H1 (cell line): Measurements from ENCODE around the gene COL5A2. TPM values are rescaled to one million over a fixed set of nuclear protein-coding genes. Genes with fewer than 3 reads are reported as not detected.

Experiments
- CTCF ChIA-PET: fragments of 300-600 bp; sonication (Branson Sonifier 250); formaldehyde crosslinking; loops from one replicate; lab custom pipeline; 2021; ENCODE audit not compliant: partially characterized antibody; lab: Charles Lee
- POLR2A ChIA-PET: fragments of 300-600 bp; sonication (Branson Sonifier 250); formaldehyde crosslinking; loops from one replicate; lab custom pipeline; 2021; ENCODE audit warnings: inconsistent platforms; ENCODE audit not compliant: partially characterized antibody; lab: Charles Lee
- DNase-seq, 2 experiments: peaks; one replicate each; pipeline versions ENCODE4 v3.0.0 to v3.0.0-alpha.2; 2010 to 2022; ENCODE audit warnings: low spot score in 2 of 2, low read depth in 1 of 2, mixed read lengths in 1 of 2
- FAIRE-seq: peaks from 2 replicates; lab custom pipeline; 2011; peaks lifted over from hg19 to GRCh38; lab: Jason Lieb, UNC
- H2AFZ ChIP-seq: 2 replicates; pipeline ENCODE4 v1.8.1; 2012; ENCODE audit warnings: low read length, inconsistent platforms
- H2AK5ac ChIP-seq: 2 replicates; pipeline ENCODE4 v1.6.1; 2013; ENCODE audit warnings: low read depth, low read length
- H2BK120ac ChIP-seq: replicated peaks from 2 replicates; pipeline ENCODE3; 2013; ENCODE audit warnings: low read depth, low read length, inconsistent platforms
- H2BK12ac ChIP-seq: 2 replicates; pipeline ENCODE4 v1.6.1; 2013; ENCODE audit warnings: low read depth, low read length
- H2BK15ac ChIP-seq: 2 replicates; pipeline ENCODE4 v1.6.1; 2013; ENCODE audit warnings: low read length
- H2BK20ac ChIP-seq: 2 replicates; pipeline ENCODE4 v1.6.1; 2013; ENCODE audit warnings: low read length
- H2BK5ac ChIP-seq: 2 replicates; pipeline ENCODE4 v1.6.1; 2013; ENCODE audit warnings: low read depth, low read length
- H3K14ac ChIP-seq: 2 replicates; pipeline ENCODE4 v1.6.1; 2013; ENCODE audit warnings: inconsistent platforms; ENCODE audit not compliant: insufficient read length
- H3K18ac ChIP-seq: 2 replicates; pipeline ENCODE4 v1.6.1; 2013; ENCODE audit warnings: low read length; ENCODE audit errors: extremely low read depth
- H3K23ac ChIP-seq: 2 replicates; pipeline ENCODE4 v1.6.1; 2013; ENCODE audit warnings: inconsistent platforms; ENCODE audit not compliant: insufficient read length
- H3K23me2 ChIP-seq: 2 replicates; pipeline ENCODE4 v1.6.1; 2013; ENCODE audit warnings: low read depth, low read length
- H3K27ac ChIP-seq: 2 replicates; pipeline ENCODE4 v1.6.1; 2011; ENCODE audit warnings: low read depth, low read length, inconsistent platforms
- H3K27me3 ChIP-seq, 4 experiments: replicated peaks in 1 of 4; 1 replicate in 1 of 4; 2 replicates in 3 of 4; pipeline versions ENCODE4 v1.6.1 to v1.8.1; 2011 to 2013; ENCODE audit warnings: low read length in 3 of 4, mild to moderate bottlenecking in 3 of 4, inconsistent platforms in 2 of 4, mixed read lengths in 2 of 4, moderate library complexity in 1 of 4; ENCODE audit not compliant: control insufficient read depth in 3 of 4, insufficient read depth in 3 of 4; ENCODE audit errors: extremely low read depth in 1 of 4
- H3K36me3 ChIP-seq, 4 experiments: 2 replicates each; pipeline versions ENCODE4 v1.6.1 to v1.8.1; 2011 to 2013; ENCODE audit warnings: mild to moderate bottlenecking in 4 of 4, low read length in 3 of 4, moderate library complexity in 2 of 4, control low read depth in 1 of 4, inconsistent platforms in 1 of 4; ENCODE audit not compliant: insufficient read depth in 4 of 4, control insufficient read depth in 2 of 4
- H3K4ac ChIP-seq: replicated peaks from 2 replicates; pipeline ENCODE3; 2013; ENCODE audit warnings: low read length, low read depth, mixed read lengths, inconsistent platforms; ENCODE audit not compliant: insufficient read length
- H3K4me1 ChIP-seq, 4 experiments: replicated peaks in 1 of 4; 1 replicate in 1 of 4; 2 replicates in 3 of 4; pipeline versions ENCODE4 v1.6.1 to v1.8.1; 2011 to 2013; ENCODE audit warnings: low read length in 3 of 4, inconsistent platforms in 2 of 4, mixed read lengths in 1 of 4; ENCODE audit not compliant: insufficient read depth in 4 of 4, control insufficient read depth in 3 of 4
- H3K4me2 ChIP-seq, 2 experiments: 2 replicates each; pipeline versions ENCODE4 v1.6.1 to v1.8.1; 2011 to 2013; ENCODE audit warnings: low read depth in 2 of 2, low read length in 2 of 2, control low read depth in 1 of 2, inconsistent platforms in 1 of 2, mild to moderate bottlenecking in 1 of 2; ENCODE audit not compliant: insufficient read depth in 1 of 2
- H3K4me3 ChIP-seq, 4 experiments: fragments of 200-600, 300-600 bp in 1 of 4; sonication (generic), shearing (Covaris generic), sonication (Bioruptor Twin) in 1 of 4; 2 replicates each; pipeline versions ENCODE4 v1.5.1 to v1.8.1; 2011 to 2016; ENCODE audit warnings: low read length in 4 of 4, low read depth in 3 of 4, control low read depth in 2 of 4, inconsistent platforms in 2 of 4, mild to moderate bottlenecking in 2 of 4, mixed read lengths in 1 of 4, moderate library complexity in 1 of 4; ENCODE audit not compliant: insufficient read depth in 2 of 4; ENCODE audit errors: extremely low read depth in 1 of 4
- H3K56ac ChIP-seq: replicated peaks from 2 replicates; pipeline ENCODE3; 2013; ENCODE audit warnings: low read depth, mild to moderate bottlenecking, mixed read lengths, low read length, inconsistent platforms; ENCODE audit not compliant: insufficient read length
- H3K79me1 ChIP-seq: 2 replicates; pipeline ENCODE4 v1.6.1; 2013; ENCODE audit warnings: low read depth, low read length, control low read depth
- H3K79me2 ChIP-seq, 2 experiments: 2 replicates each; pipeline versions ENCODE4 v1.6.1 to v1.8.1; 2012 to 2013; ENCODE audit warnings: low read length in 2 of 2, mild to moderate bottlenecking in 2 of 2, inconsistent platforms in 1 of 2; ENCODE audit not compliant: insufficient read depth in 2 of 2, control insufficient read depth in 1 of 2
- H3K9ac ChIP-seq, 4 experiments: replicated peaks in 1 of 4; 1 replicate in 1 of 4; 2 replicates in 3 of 4; pipeline versions ENCODE4 v1.6.1 to v1.8.1; 2011 to 2013; ENCODE audit warnings: low read depth in 3 of 4, low read length in 3 of 4, control low read depth in 2 of 4, mild to moderate bottlenecking in 2 of 4, moderate library complexity in 2 of 4, inconsistent platforms in 1 of 4; ENCODE audit errors: extremely low read depth in 1 of 4
- H3K9me3 ChIP-seq, 2 experiments: 2 replicates each; pipeline versions ENCODE4 v1.6.1 to v1.8.1; 2012 to 2013; ENCODE audit warnings: mild to moderate bottlenecking in 2 of 2, moderate library complexity in 2 of 2, control low read depth in 1 of 2, inconsistent platforms in 1 of 2, low read depth in 1 of 2, low read length in 1 of 2, mixed read lengths in 1 of 2; ENCODE audit not compliant: insufficient read depth in 2 of 2
- H4K20me1 ChIP-seq, 2 experiments: replicated peaks in 1 of 2; 2 replicates each; pipeline versions ENCODE3 to v1.8.1; 2011 to 2013; ENCODE audit warnings: inconsistent platforms in 2 of 2, low read length in 2 of 2, mild to moderate bottlenecking in 1 of 2; ENCODE audit not compliant: insufficient read depth in 2 of 2, control insufficient read depth in 1 of 2
- H4K5ac ChIP-seq: 2 replicates; pipeline ENCODE4 v1.6.1; 2013; ENCODE audit warnings: low read length, low read depth, mixed read lengths, inconsistent platforms; ENCODE audit not compliant: insufficient read length
- H4K8ac ChIP-seq: 2 replicates; pipeline ENCODE4 v1.8.0; 2013; ENCODE audit warnings: mild to moderate bottlenecking, moderate library complexity, low read length, inconsistent platforms; ENCODE audit not compliant: insufficient read depth; ENCODE audit errors: extremely low read depth
- H4K91ac ChIP-seq: replicated peaks from 2 replicates; pipeline ENCODE3; 2013; ENCODE audit warnings: low read length, mixed read lengths, inconsistent platforms; ENCODE audit not compliant: insufficient read length
- EP300 ChIP-seq, 2 experiments: IDR thresholded peaks; 1 replicate in 1 of 2; 2 replicates in 1 of 2; pipeline ENCODE4 v1.6.1; 2011 to 2012; ENCODE audit warnings: low read depth in 2 of 2, low read length in 2 of 2, mild to moderate bottlenecking in 2 of 2, borderline replicate concordance in 1 of 2, inconsistent platforms in 1 of 2, moderate library complexity in 1 of 2
- JUN ChIP-seq: IDR thresholded peaks from 2 replicates; pipeline ENCODE4 v1.6.1; 2011; ENCODE audit warnings: low read depth, mild to moderate bottlenecking, improper control_type of control experiment, low read length
- polyA plus RNA-seq, 7 experiments: library from polyadenylated mRNA; depleted of rRNA in 3 of 7; stranded (reverse) in 5 of 7; unstranded in 2 of 7; fragments of >200 nt in 5 of 7; fragments of 200-250 nt in 2 of 7; gene quantifications; 1 replicate in 5 of 7; 2 replicates in 1 of 7; 4 replicates in 1 of 7; pipeline versions ENCODE4 v1.2.1 to v1.2.3, GENCODE V29; 2011 to 2013; ENCODE audit warnings: missing spikeins in 2 of 7, mixed read lengths in 2 of 7
- total RNA-seq: library from RNA; stranded (reverse); fragmentation: NEBNext Ultra II Directional; extraction: Animal tissue kit (Norgen Biotek cat#: 25700); gene quantifications from 2 replicates; pipeline ENCODE4 v1.2.1, GENCODE V29; 2021

Gene COL5A2
- total and polyA plus RNA-seq, 2 of the 8 experiments (the other 6 are each of a cell fraction or from before 2014, with no cell fraction given) = 4.7 to 24.2 TPM

DNA sequence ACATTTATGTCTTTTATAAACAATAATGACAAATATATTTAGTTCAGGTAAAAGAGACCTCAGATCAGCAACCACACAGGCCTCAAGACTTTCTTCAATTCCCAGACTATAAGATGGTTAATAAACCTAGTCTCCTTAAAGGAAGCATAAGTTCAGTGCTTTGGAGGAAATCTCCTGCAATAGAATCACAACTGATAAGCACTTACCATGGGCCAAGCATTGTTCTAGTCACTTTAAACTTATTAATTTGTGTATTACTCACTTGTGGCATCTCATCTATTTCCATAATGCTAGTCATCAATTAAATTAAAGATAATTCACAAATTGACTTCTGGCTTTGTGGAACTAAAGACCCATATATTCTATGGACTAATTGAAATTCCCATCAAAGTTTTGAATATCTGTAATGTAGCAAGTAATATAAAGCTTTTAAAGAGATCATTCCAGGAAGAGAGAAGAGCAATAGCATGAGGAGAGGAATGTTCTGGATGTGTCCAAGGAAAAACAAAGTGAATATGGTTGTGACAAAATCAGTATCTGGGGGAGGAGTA lies 163.2 kb downstream of the COL5A2 start:
- DNase-seq (no peak), FAIRE-seq (no peak)
- Histone ChIP-seq H3K23me2 (no peaks in the 10 kb centered on the region), H3K27me3 (no peaks in the 10 kb centered on the region), H3K9me3 (no peaks in the 10 kb centered on the region), H2BK20ac (no peak overlapping the region), H2BK12ac (no peak overlapping the region), H3K4me3 (no peak overlapping the region), H3K79me1 (no peaks in the 10 kb centered on the region), H3K23ac (no peak overlapping the region), H3K18ac (no peak overlapping the region), H3K4me2 (no peak overlapping the region), H3K9ac (no peak overlapping the region), H4K20me1 (no peaks in the 10 kb centered on the region), H4K91ac (no peak overlapping the region), H2BK5ac (no peak overlapping the region), H2AK5ac (no peak overlapping the region), H2BK120ac (no peak overlapping the region), H3K79me2 (no peaks in the 10 kb centered on the region), H3K36me3 (no peaks in the 10 kb centered on the region), H3K14ac (no peak overlapping the region), H4K5ac (no peak overlapping the region), H3K56ac (no peak overlapping the region), H3K27ac (no peak overlapping the region), H4K8ac (no peak overlapping the region), H3K4ac (no peak overlapping the region), H3K4me1 (peaks cover 0 to 7% (median 0%) of the 10 kb centered on the region in 4 experiments; a peak in 2 of 7 replicates), H2AFZ (no peak overlapping the region), H2BK15ac (no peak overlapping the region)
- POLR2A ChIA-PET = no interaction called here
- TF ChIP-seq JUN (no peak), EP300 (IDR thresholded peaks at IDR 0.05; ENCODE audit: borderline replicate concordance in 1 of 2, low read depth in 2 of 2, low read length in 2 of 2) (no peak)
- CTCF ChIA-PET = interaction anchor here (1.2 kb wide), 1 partner anchor 9 kb away, joined by 4 read pairs; no protein-coding TSS in a partner anchor
